Nephron (organoid): ENCODE data around the gene ARHGAP23.
A peak's percentile ranks its signal among the peaks of the same experiment; 100 is the strongest.
"Not testable (repeated sequence)": the region's sequence is repeated elsewhere in the genome, so short reads cannot be mapped to it uniquely, and the experiment has no call there.

Experiments
- H3K27ac Mint-ChIP-seq, 3 experiments: 2 replicates each; pipeline ENCODE4 v1.8.0; 2020; ENCODE audit warnings: mixed read lengths in 3 of 3, mild to moderate bottlenecking in 2 of 3, moderate library complexity in 1 of 3
- H3K27me3 Mint-ChIP-seq: 2 replicates; pipeline ENCODE4 v1.8.0; 2021; ENCODE audit warnings: low read depth, mild to moderate bottlenecking, moderate library complexity, mixed read lengths
- H3K36me3 Mint-ChIP-seq: 2 replicates; pipeline ENCODE4 v1.8.0; 2020; ENCODE audit warnings: low read depth, mixed read lengths
- H3K4me1 Mint-ChIP-seq: 2 replicates; pipeline ENCODE4 v1.8.0; 2020; ENCODE audit warnings: mixed read lengths
- H3K4me3 Mint-ChIP-seq, 3 experiments: 2 replicates each; pipeline ENCODE4 v1.8.0; 2020; ENCODE audit warnings: mild to moderate bottlenecking in 3 of 3, mixed read lengths in 3 of 3, moderate library complexity in 2 of 3
- H3K9me3 Mint-ChIP-seq: 2 replicates; pipeline ENCODE4 v1.8.0; 2020; ENCODE audit warnings: mixed read lengths
- CTCF ChIP-seq, 3 experiments: fragments of 200-600 bp; sonication (generic); IDR thresholded peaks; one replicate each; pipeline ENCODE4 v1.5.0; 2021; ENCODE audit warnings: antibody characterized with exemption in 3 of 3; ENCODE audit not compliant: unreplicated experiment in 3 of 3

ARHGAP23 gene

GRCh38 chr17:38498353-38498752 lies 70.1 kb downstream of the ARHGAP23 start:
- H3K4me1 Mint-ChIP-seq = no peaks in the 10 kb centered on the region
- H3K4me3 Mint-ChIP-seq = no peak overlapping the region
- H3K36me3 Mint-ChIP-seq = peaks cover 78% of the 10 kb centered on the region
- H3K27me3 Mint-ChIP-seq = no peaks in the 10 kb centered on the region
- H3K9me3 Mint-ChIP-seq = peaks cover 5% of the 10 kb centered on the region
- no peak for TF ChIP-seq CTCF (IDR thresholded peaks at IDR 0.05; ENCODE audit: unreplicated experiment in 3 of 3)
- no peak overlapping the region for H3K27ac Mint-ChIP-seq

- H3K9me3 Mint-ChIP-seq, H3K27ac Mint-ChIP-seq, H3K27me3 Mint-ChIP-seq, H3K4me1 Mint-ChIP-seq, H3K4me3 Mint-ChIP-seq: not testable (repeated sequence)
- H3K36me3 Mint-ChIP-seq = peaks cover 74% of the 10 kb centered on the region
Observed at GRCh38 chr17:38499230-38499629, 71.0 kb downstream of the ARHGAP23 start.

- H3K36me3 Mint-ChIP-seq = peaks cover 50% of the 10 kb centered on the region
- H3K4me3 Mint-ChIP-seq, H3K27ac Mint-ChIP-seq, H3K27me3 Mint-ChIP-seq, H3K4me1 Mint-ChIP-seq, H3K9me3 Mint-ChIP-seq: not testable (repeated sequence)
Observed at GRCh38 chr17:38501718-38502117, 73.5 kb downstream of the ARHGAP23 start.

GRCh38 chr17:38503286-38503913 lies 75.1 kb downstream of the ARHGAP23 start:
- Mint-ChIP-seq H3K27me3 (peaks cover 13% of the 10 kb centered on the region), H3K36me3 (peaks cover 39% of the 10 kb centered on the region)
- not testable (repeated sequence) for H3K4me1 Mint-ChIP-seq, H3K4me3 Mint-ChIP-seq, H3K9me3 Mint-ChIP-seq, H3K27ac Mint-ChIP-seq

GRCh38 chr17:38504216-38504615 lies 76.0 kb downstream of the ARHGAP23 start:
- no peak overlapping the region for H3K4me3 Mint-ChIP-seq
- peaks cover 33% of the 10 kb centered on the region for H3K36me3 Mint-ChIP-seq
- peaks cover 18% of the 10 kb centered on the region for H3K27me3 Mint-ChIP-seq
- TF ChIP-seq CTCF (IDR thresholded peaks at IDR 0.05; ENCODE audit: unreplicated experiment in 3 of 3) = no peak
- H3K4me1 Mint-ChIP-seq = peaks cover 13% of the 10 kb centered on the region
- no peaks in the 10 kb centered on the region for H3K9me3 Mint-ChIP-seq
- H3K27ac Mint-ChIP-seq = no peak overlapping the region

- peak overlapping the region in 1 of 3 experiments; percentile 46 for H3K4me3 Mint-ChIP-seq
- H3K27me3 Mint-ChIP-seq = peaks cover 41% of the 10 kb centered on the region
- H3K4me1 Mint-ChIP-seq = peaks cover 32% of the 10 kb centered on the region
- H3K27ac Mint-ChIP-seq = no peak overlapping the region
- peaks cover 15% of the 10 kb centered on the region for H3K36me3 Mint-ChIP-seq
- no peak for TF ChIP-seq CTCF (IDR thresholded peaks at IDR 0.05; ENCODE audit: unreplicated experiment in 3 of 3)
- H3K9me3 Mint-ChIP-seq = no peaks in the 10 kb centered on the region
Observed at GRCh38 chr17:38507436-38507835, 79.2 kb downstream of the ARHGAP23 start.

GRCh38 chr17:38507921-38508569 lies 79.8 kb downstream of the ARHGAP23 start:
- no peak for TF ChIP-seq CTCF (IDR thresholded peaks at IDR 0.05; ENCODE audit: unreplicated experiment in 3 of 3)
- Mint-ChIP-seq H3K27me3 (peaks cover 45% of the 10 kb centered on the region), H3K4me1 (peaks cover 34% of the 10 kb centered on the region), H3K4me3 (peak overlapping the region; percentile 46 to 55 (median 50)), H3K36me3 (peaks cover 9% of the 10 kb centered on the region), H3K9me3 (no peaks in the 10 kb centered on the region), H3K27ac (no peak overlapping the region)
